Parathyroid adenoma (tissue), 2 donors: ENCODE measurements around the gene CPNE5.

ENCODE experiments used
- H2AFZ ChIP-seq: fragments of 300-600 bp; sonication (generic); one replicate; pipeline ENCODE4 v1.7.0; 2017; ENCODE audit warnings: antibody characterized with exemption, mild to moderate bottlenecking
- H3K27ac ChIP-seq: fragments of 300-600 bp; sonication (generic); one replicate; pipeline ENCODE4 v1.7.0; 2017
- H3K27me3 ChIP-seq: fragments of 300-600 bp; sonication (generic); one replicate; pipeline ENCODE4 v1.7.0; 2017; ENCODE audit warnings: low read length; ENCODE audit not compliant: control insufficient read depth, insufficient read depth
- H3K36me3 ChIP-seq: fragments of 300-600 bp; sonication (generic); one replicate; pipeline ENCODE4 v1.7.0; 2017; ENCODE audit warnings: low read length; ENCODE audit not compliant: control insufficient read depth, insufficient read depth
- H3K4me1 ChIP-seq: fragments of 300-600 bp; sonication (generic); one replicate; pipeline ENCODE4 v1.7.0; 2017; ENCODE audit warnings: control low read depth
- H3K4me2 ChIP-seq: fragments of 300-600 bp; sonication (generic); one replicate; pipeline ENCODE4 v1.7.0; 2017; ENCODE audit warnings: low read length
- H3K4me3 ChIP-seq: fragments of 300-600 bp; sonication (generic); one replicate; pipeline ENCODE4 v1.7.0; 2017; ENCODE audit warnings: low read depth, low read length
- H3K79me2 ChIP-seq: fragments of 300-600 bp; sonication (generic); one replicate; pipeline ENCODE4 v1.7.0; 2017; ENCODE audit warnings: control low read depth
- H3K9ac ChIP-seq: fragments of 300-600 bp; sonication (generic); one replicate; pipeline ENCODE4 v1.7.0; 2017; ENCODE audit warnings: mild to moderate bottlenecking
- H3K9me3 ChIP-seq: fragments of 300-600 bp; sonication (generic); one replicate; pipeline ENCODE4 v1.7.0; 2017; ENCODE audit warnings: low read length; ENCODE audit not compliant: control insufficient read depth
- TF ChIP-seq, protein P1 (sequence below): fragments of 300-600 bp; sonication (generic); IDR thresholded peaks from one replicate; pipeline ENCODE4 v1.7.0; 2017; ENCODE audit warnings: antibody characterized with exemption, mild to moderate bottlenecking
- donor health status: primary hyperparathyroidism.

Gene CPNE5

DNA sequence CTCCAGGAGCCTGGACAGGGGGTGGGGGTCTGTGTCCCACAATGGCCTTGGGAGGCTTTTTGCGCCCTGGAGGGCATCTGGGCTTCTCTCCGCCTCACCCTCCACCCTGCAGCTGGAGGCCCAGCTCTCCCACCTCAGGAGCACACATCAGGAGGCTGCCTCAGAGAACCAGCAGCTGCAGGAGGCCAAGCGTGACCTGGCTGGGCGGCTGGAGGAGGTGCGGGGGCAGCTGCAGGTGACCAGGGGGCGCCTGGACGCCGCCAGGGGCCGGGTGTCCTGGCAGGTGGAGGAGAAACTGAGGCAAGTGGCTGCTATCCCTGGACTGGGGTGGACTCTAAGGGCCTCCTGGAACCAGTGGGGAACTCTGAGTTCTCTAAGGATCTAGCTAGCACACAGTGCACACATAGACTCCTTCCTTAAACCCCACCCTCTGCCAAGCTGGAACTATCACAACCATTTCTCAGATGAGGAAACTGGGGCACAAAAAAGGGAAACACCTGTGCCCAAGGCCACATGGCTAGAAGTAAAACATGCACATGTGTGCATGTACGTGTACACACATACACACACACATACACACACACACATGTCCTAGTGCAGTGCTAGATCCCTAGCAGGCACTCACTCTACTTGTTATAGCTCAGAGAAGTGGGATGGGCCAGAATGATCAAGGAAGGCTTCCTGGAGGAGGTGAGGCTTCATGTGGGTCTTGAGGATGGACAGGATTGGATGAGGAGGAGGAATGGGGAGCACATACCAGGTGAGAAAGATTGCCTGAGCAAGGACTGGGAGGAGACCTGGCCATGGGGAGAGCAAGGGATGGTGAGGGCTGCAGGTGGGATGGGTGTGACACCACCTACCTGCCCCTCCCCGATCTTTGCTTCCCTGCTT lies 118.7 kb downstream of the CPNE5 start:
- Histone ChIP-seq H3K4me3 (no peak overlapping the region), H3K27me3 (no peaks in the 10 kb centered on the region), H2AFZ (no peak overlapping the region), H3K4me2 (no peak overlapping the region), H3K27ac (no peak overlapping the region), H3K79me2 (no peaks in the 10 kb centered on the region), H3K4me1 (no peaks in the 10 kb centered on the region), H3K9me3 (no peaks in the 10 kb centered on the region), H3K36me3 (no peaks in the 10 kb centered on the region), H3K9ac (no peak overlapping the region)
- TF ChIP-seq, protein P1, sequence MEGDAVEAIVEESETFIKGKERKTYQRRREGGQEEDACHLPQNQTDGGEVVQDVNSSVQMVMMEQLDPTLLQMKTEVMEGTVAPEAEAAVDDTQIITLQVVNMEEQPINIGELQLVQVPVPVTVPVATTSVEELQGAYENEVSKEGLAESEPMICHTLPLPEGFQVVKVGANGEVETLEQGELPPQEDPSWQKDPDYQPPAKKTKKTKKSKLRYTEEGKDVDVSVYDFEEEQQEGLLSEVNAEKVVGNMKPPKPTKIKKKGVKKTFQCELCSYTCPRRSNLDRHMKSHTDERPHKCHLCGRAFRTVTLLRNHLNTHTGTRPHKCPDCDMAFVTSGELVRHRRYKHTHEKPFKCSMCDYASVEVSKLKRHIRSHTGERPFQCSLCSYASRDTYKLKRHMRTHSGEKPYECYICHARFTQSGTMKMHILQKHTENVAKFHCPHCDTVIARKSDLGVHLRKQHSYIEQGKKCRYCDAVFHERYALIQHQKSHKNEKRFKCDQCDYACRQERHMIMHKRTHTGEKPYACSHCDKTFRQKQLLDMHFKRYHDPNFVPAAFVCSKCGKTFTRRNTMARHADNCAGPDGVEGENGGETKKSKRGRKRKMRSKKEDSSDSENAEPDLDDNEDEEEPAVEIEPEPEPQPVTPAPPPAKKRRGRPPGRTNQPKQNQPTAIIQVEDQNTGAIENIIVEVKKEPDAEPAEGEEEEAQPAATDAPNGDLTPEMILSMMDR, result no peak

DNA sequence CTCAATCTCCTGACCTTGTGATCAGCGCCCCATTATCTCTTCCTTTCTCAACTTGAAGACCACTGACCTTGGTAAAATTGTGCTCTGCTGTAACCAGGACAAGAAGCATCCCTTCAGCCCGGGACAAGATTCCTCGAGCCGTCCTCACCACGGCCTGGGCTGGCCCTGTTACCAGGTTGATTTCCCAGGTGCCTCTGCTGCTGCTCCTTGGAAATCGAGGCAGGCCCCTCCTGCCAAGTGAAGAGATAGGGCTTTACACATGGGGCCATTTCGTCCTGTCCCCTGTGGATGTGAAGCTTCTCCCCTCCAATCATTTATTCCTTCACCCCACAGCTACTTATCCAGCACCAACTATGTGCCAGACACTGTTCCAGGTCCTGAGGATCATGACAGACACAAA lies 120.1 kb downstream of the CPNE5 start:
- Histone ChIP-seq H2AFZ (no peak overlapping the region), H3K79me2 (no peaks in the 10 kb centered on the region), H3K4me3 (no peak overlapping the region), H3K27ac (no peak overlapping the region), H3K4me1 (no peaks in the 10 kb centered on the region), H3K36me3 (no peaks in the 10 kb centered on the region), H3K4me2 (no peak overlapping the region), H3K9me3 (no peaks in the 10 kb centered on the region), H3K9ac (no peak overlapping the region), H3K27me3 (no peaks in the 10 kb centered on the region)
- TF ChIP-seq, protein P1, result no peak

DNA sequence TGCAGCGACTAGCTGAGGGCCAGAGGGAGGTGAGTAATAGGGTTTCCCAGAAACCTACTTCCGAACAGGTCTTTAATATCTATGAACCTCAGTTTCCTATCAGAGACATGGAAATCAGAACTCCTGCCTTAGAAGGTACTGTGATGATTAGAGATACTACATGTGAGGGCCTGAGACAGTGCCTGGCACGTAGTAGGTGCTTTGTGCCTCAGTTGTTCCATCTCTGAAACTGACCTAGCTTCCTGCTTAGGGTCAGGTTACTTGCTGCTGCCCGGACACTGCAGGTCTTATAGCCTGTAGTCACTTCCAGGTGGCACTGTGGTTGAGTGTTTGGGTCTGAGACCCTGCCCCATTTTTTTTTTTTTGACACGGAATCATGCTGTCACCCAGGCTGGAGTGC lies 120.7 kb downstream of the CPNE5 start:
- no peaks in the 10 kb centered on the region for H3K36me3 ChIP-seq
- no peak overlapping the region for H3K4me3 ChIP-seq
- no peak overlapping the region for H2AFZ ChIP-seq
- H3K4me2 ChIP-seq, result no peak overlapping the region
- no peak overlapping the region for H3K9ac ChIP-seq
- TF ChIP-seq, protein P1, result no peak
- no peaks in the 10 kb centered on the region for H3K79me2 ChIP-seq
- no peak overlapping the region for H3K27ac ChIP-seq
- no peaks in the 10 kb centered on the region for H3K4me1 ChIP-seq
- H3K27me3 ChIP-seq, result no peaks in the 10 kb centered on the region
- no peaks in the 10 kb centered on the region for H3K9me3 ChIP-seq

DNA sequence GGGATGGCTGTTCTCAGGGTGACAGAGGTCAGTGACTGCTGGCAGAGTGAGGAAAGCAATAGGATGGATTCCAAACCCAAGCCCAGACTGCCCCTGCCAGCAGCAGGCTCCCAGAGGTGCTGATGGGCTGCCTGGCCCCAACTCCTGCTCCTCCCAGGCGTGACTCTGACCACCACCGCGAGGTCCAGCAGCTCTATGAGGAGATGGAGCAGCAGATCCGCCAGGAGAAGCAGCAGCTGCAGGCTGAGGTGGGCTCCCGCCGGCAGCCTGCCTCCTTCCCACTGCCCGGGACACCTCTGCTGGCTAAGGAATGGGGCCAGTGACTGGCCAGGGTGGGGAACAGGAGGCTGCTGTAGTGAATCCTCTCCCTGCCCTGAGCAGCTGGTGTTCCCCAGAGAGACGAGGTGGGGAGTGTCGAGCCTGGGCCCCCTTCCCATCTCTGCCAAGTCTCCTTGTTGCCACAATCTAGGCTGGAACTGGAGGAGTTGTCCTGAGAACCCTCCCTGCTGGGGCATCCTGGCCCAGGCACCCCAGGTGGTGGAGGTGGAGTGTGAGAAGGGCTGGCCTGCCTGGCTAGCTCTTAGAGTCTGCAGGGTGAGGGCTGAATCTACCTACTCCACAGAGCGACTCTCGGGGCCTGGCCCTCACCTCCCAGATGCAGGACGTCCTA lies 121.2 kb downstream of the CPNE5 start:
- Histone ChIP-seq H3K4me1 (no peaks in the 10 kb centered on the region), H3K27me3 (no peaks in the 10 kb centered on the region)

More for the DNA sequence above, 121.2 kb downstream of the CPNE5 start:
- Histone ChIP-seq H3K36me3 (no peaks in the 10 kb centered on the region), H3K9me3 (no peaks in the 10 kb centered on the region), H3K79me2 (no peaks in the 10 kb centered on the region), H3K27ac (no peak overlapping the region), H3K4me2 (no peak overlapping the region), H3K9ac (no peak overlapping the region), H2AFZ (no peak overlapping the region), H3K4me3 (no peak overlapping the region)
- TF ChIP-seq, protein P1, result no peak
